HS-27A (cell line): ENCODE measurements around the gene CR1.
"Not testable (repeated sequence)": the region's sequence is repeated elsewhere in the genome, so short reads cannot be mapped to it uniquely, and the experiment has no call there.

Experiments
- DNase-seq: peaks from one replicate; pipeline ENCODE4 v3.0.0-alpha.2; 2012; ENCODE audit warnings: low read depth, missing footprints

CR1 gene

GRCh38 chr1:207644852-207645634 is 149.1 kb downstream of the CR1 start, which contains the start of gene CR1L:
TSS of gene CR1L (plus strand) at chr1:207645133. CDS start at chr1:207645234, 101 bp downstream.
- no peak for DNase-seq

GRCh38 chr1:207645635-207646081 is 149.7 kb downstream of the CR1 start:
- DNase-seq: no peak

- no peak for DNase-seq
Measured at GRCh38 chr1:207646171-207646570, 150.2 kb downstream of the CR1 start.

GRCh38 chr1:207646944-207647579 is 151.1 kb downstream of the CR1 start:
- no peak for DNase-seq

GRCh38 chr1:207647671-207648333 is 151.8 kb downstream of the CR1 start:
- no peak for DNase-seq

GRCh38 chr1:207648334-207649209 is 152.6 kb downstream of the CR1 start:
- DNase-seq: no peak

- DNase-seq: no peak
Measured at GRCh38 chr1:207649210-207649753, 153.3 kb downstream of the CR1 start.

GRCh38 chr1:207649865-207650580 is 154.1 kb downstream of the CR1 start:
- DNase-seq: no peak

GRCh38 chr1:207651583-207651982 is 155.6 kb downstream of the CR1 start:
- DNase-seq: no peak

- DNase-seq: no peak
Measured at GRCh38 chr1:207654320-207654719, 158.4 kb downstream of the CR1 start.

GRCh38 chr1:207658408-207658807 is 162.5 kb downstream of the CR1 start:
- no peak for DNase-seq

- DNase-seq: no peak
Measured at GRCh38 chr1:207658904-207659485, 163.0 kb downstream of the CR1 start.

GRCh38 chr1:207659545-207660153 is 163.7 kb downstream of the CR1 start:
- no peak for DNase-seq

- DNase-seq: not testable (repeated sequence)
Measured at GRCh38 chr1:207661420-207661819, 165.5 kb downstream of the CR1 start.

GRCh38 chr1:207666342-207666741 is 170.4 kb downstream of the CR1 start:
- no peak for DNase-seq

- no peak for DNase-seq
Measured at GRCh38 chr1:207669528-207670009, 173.6 kb downstream of the CR1 start.

- no peak for DNase-seq
Measured at GRCh38 chr1:207670192-207670591, 174.2 kb downstream of the CR1 start.

GRCh38 chr1:207670997-207671396 is 175.0 kb downstream of the CR1 start:
- DNase-seq: no peak

GRCh38 chr1:207672522-207673130 is 176.7 kb downstream of the CR1 start:
- DNase-seq: peak; percentile 8
